Mucosa of descending colon (tissue), 3 donors: ENCODE data around the gene GRIN2A. TPM values are rescaled to one million over a fixed set of nuclear protein-coding genes. Genes with fewer than 3 reads are reported as not detected.

Source experiments
- ATAC-seq: fragments of 200-7000 bp; cut with Tn5 transposase; one replicate; pipeline ENCODE4 v1.9.1; 2020; ENCODE audit warnings: mild to moderate bottlenecking, moderate library complexity
- DNase-seq, 3 donors: peaks; one replicate each; pipeline ENCODE4 v3.0.0-alpha.2; 2020
- H3K36me3 ChIP-seq: fragments of 200-600 bp; one replicate; pipeline ENCODE4 v1.8.0; 2021; ENCODE audit warnings: low read depth, mild to moderate bottlenecking
- H3K4me1 ChIP-seq: fragments of 200-600 bp; one replicate; pipeline ENCODE4 v1.8.0; 2021; ENCODE audit warnings: low read depth, mild to moderate bottlenecking
- H3K4me3 ChIP-seq: fragments of 200-600 bp; one replicate; pipeline ENCODE4 v1.8.0; 2021; ENCODE audit warnings: mild to moderate bottlenecking
- H3K9me3 ChIP-seq: fragments of 200-600 bp; one replicate; pipeline ENCODE4 v1.8.0; 2021; ENCODE audit warnings: mild to moderate bottlenecking
- CTCF ChIP-seq: fragments of 200-600 bp; IDR thresholded peaks from one replicate; pipeline ENCODE4 v1.8.0; 2022; ENCODE audit warnings: antibody characterized with exemption, mild to moderate bottlenecking
- intact Hi-C, 2 donors: fragments of 100-400 bp; cut with DNase I in 1 of 2; cut with micrococcal nuclease in 1 of 2; formaldehyde crosslinking; loops; one replicate each; pipeline versions ENCODE4 v1.11.0 to v1.11.1; 2022; cut with DNase I, micrococcal nuclease
- total RNA-seq, 3 donors: library from RNA; stranded (reverse); fragmentation: NEBNext Ultra II Directional in 2 of 3; extraction: Animal tissue kit (Norgen Biotek cat#: 25700) in 2 of 3; gene quantifications; one replicate each; pipeline versions ENCODE4 v1.2.1 to v1.2.4, GENCODE V29; 2021 to 2023
- donor health status: DM: no; HTN: no; CAD: no; lungs with moderate emphysema.
- donor health status: DM: no; HTN: no; CAD: no.
- donor health status: DM: no; HTN: yes; CAD: no.

Gene GRIN2A
- total RNA-seq, 3 donors from 2014 or later = 0.39 to 0.57 (median 0.49) TPM

- ATAC-seq = no peak
- Histone ChIP-seq H3K9me3 (no peaks in the 10 kb centered on the region), H3K4me3 (no peak overlapping the region), H3K36me3 (no peaks in the 10 kb centered on the region), H3K4me1 (no peaks in the 10 kb centered on the region)
- no peak for TF ChIP-seq CTCF
- intact Hi-C loops = no loop called here
- no peak for DNase-seq
These were observed 394.5 kb downstream of the GRIN2A start for GRCh38 chr16:9787717-9788116.

- H3K36me3 ChIP-seq = no peaks in the 10 kb centered on the region
- intact Hi-C loops = no loop called here
- H3K4me1 ChIP-seq = no peaks in the 10 kb centered on the region
- H3K4me3 ChIP-seq = no peak overlapping the region
- no peak for TF ChIP-seq CTCF
- no peak for DNase-seq
- no peaks in the 10 kb centered on the region for H3K9me3 ChIP-seq
- ATAC-seq = no peak
These were observed 401.4 kb downstream of the GRIN2A start for GRCh38 chr16:9780831-9781230.

GRCh38 chr16:9778849-9779248, 403.4 kb downstream of the GRIN2A start:
- Histone ChIP-seq H3K4me3 (no peak overlapping the region), H3K9me3 (no peaks in the 10 kb centered on the region), H3K4me1 (no peaks in the 10 kb centered on the region), H3K36me3 (no peaks in the 10 kb centered on the region)
- intact Hi-C loops = no loop called here
- no peak for TF ChIP-seq CTCF
- DNase-seq (no peak), ATAC-seq (no peak)

GRCh38 chr16:9775998-9776397, 406.2 kb downstream of the GRIN2A start:
- Histone ChIP-seq H3K9me3 (no peaks in the 10 kb centered on the region), H3K36me3 (no peaks in the 10 kb centered on the region), H3K4me3 (no peak overlapping the region), H3K4me1 (no peaks in the 10 kb centered on the region)
- DNase-seq = no peak
- no peak for TF ChIP-seq CTCF
- ATAC-seq = peak; percentile 91
- intact Hi-C loops = no loop called here

GRCh38 chr16:9773289-9773688, 408.9 kb downstream of the GRIN2A start:
- no peaks in the 10 kb centered on the region for H3K36me3 ChIP-seq
- no peak overlapping the region for H3K4me3 ChIP-seq
- DNase-seq (no peak), ATAC-seq (peak; percentile 16)
- no peaks in the 10 kb centered on the region for H3K9me3 ChIP-seq
- H3K4me1 ChIP-seq = no peaks in the 10 kb centered on the region
- intact Hi-C loops = no loop called here
- TF ChIP-seq CTCF = no peak

GRCh38 chr16:9772526-9773225, 409.6 kb downstream of the GRIN2A start:
- DNase-seq = no peak
- Histone ChIP-seq H3K4me1 (no peaks in the 10 kb centered on the region), H3K4me3 (no peak overlapping the region), H3K9me3 (no peaks in the 10 kb centered on the region), H3K36me3 (no peaks in the 10 kb centered on the region)
- intact Hi-C loops = no loop called here
- no peak for TF ChIP-seq CTCF
- ATAC-seq = no peak
